HepG2 (cell line): ENCODE results near the gene ZNF25. TPM values are rescaled to one million over a fixed set of nuclear protein-coding genes. Genes with fewer than 3 reads are reported as not detected.
A peak's percentile ranks its signal among the peaks of the same experiment; 100 is the strongest.

Experiments used
- DMAP1 ChIP-seq: IDR thresholded peaks from 2 replicates; pipeline ENCODE4 v1.6.1; 2016
- FOXO4 ChIP-seq: sonication (generic); formaldehyde crosslinking; conservative IDR thresholded peaks from 2 replicates; pipeline ENCODE4 v1.8.1; 2023; ENCODE audit warnings: missing genetic modification reagents
- PBX3 ChIP-seq: sonication (generic); formaldehyde crosslinking; IDR thresholded peaks from 2 replicates; pipeline ENCODE4 v1.8.1; 2023; ENCODE audit warnings: missing genetic modification reagents, inconsistent platforms, borderline replicate concordance
- SALL2 ChIP-seq: sonication (generic); formaldehyde crosslinking; IDR thresholded peaks from 2 replicates; pipeline ENCODE4 v1.8.1; 2023; ENCODE audit warnings: mild to moderate bottlenecking, missing genetic modification reagents, inconsistent platforms
- SOX13 ChIP-seq, 3 experiments: fragments of 450-650 bp in 1 of 3; sonication (generic) in 1 of 3; formaldehyde crosslinking in 1 of 3; IDR thresholded peaks in 2 of 3; conservative IDR thresholded peaks in 1 of 3; 2 replicates each; pipeline versions ENCODE4 v1.5.0 to v1.6.1; 2016 to 2020; ENCODE audit warnings: antibody characterized with exemption in 1 of 3, mild to moderate bottlenecking in 1 of 3, missing compliant biosample characterization in 1 of 3, missing genetic modification reagents in 1 of 3, moderate library complexity in 1 of 3
- SP140L ChIP-seq: sonication (generic); formaldehyde crosslinking; IDR thresholded peaks from 2 replicates; pipeline ENCODE4 v1.4.0; 2020; ENCODE audit warnings: missing genetic modification reagents, borderline replicate concordance
- SSRP1 ChIP-seq: IDR thresholded peaks from 2 replicates; pipeline ENCODE4 v1.6.1; 2016; ENCODE audit warnings: control low read depth
- TARDBP ChIP-seq: sonication (generic); formaldehyde crosslinking; IDR thresholded peaks from 2 replicates; pipeline ENCODE4 v1.8.0; 2022; ENCODE audit warnings: mild to moderate bottlenecking, missing genetic modification reagents
- ZBTB10 ChIP-seq: sonication (generic); formaldehyde crosslinking; IDR thresholded peaks from 2 replicates; pipeline ENCODE4 v1.4.0; 2020; ENCODE audit warnings: missing genetic modification reagents, borderline replicate concordance
- ZBTB44 ChIP-seq: sonication (generic); formaldehyde crosslinking; IDR thresholded peaks from 2 replicates; pipeline ENCODE4 v1.4.0; 2020; ENCODE audit warnings: missing genetic modification reagents
- ZFP37 ChIP-seq: sonication (generic); formaldehyde crosslinking; IDR thresholded peaks from 2 replicates; pipeline ENCODE4 v1.4.0; 2020; ENCODE audit warnings: missing genetic modification reagents, borderline replicate concordance
- ZNF251 ChIP-seq: sonication (generic); formaldehyde crosslinking; IDR thresholded peaks from 2 replicates; pipeline ENCODE4 v1.9.0; 2021; ENCODE audit warnings: mild to moderate bottlenecking, missing genetic modification reagents
- ZNF264 ChIP-seq: sonication (generic); formaldehyde crosslinking; IDR thresholded peaks from 2 replicates; pipeline ENCODE4 v1.4.0; 2020; ENCODE audit warnings: missing genetic modification reagents
- ZNF609 ChIP-seq: sonication (generic); formaldehyde crosslinking; IDR thresholded peaks from 2 replicates; pipeline ENCODE4 v1.4.0; 2020; ENCODE audit warnings: mild to moderate bottlenecking, missing genetic modification reagents, borderline replicate concordance
- polyA plus RNA-seq, 8 experiments: library from polyadenylated mRNA; depleted of rRNA in 3 of 8; stranded (reverse) in 7 of 8; unstranded in 1 of 8; fragments of >200 nt; fragmentation: Illumina TruSeq in 4 of 8; extraction: Trizol in 4 of 8; gene quantifications; 2 replicates each; pipeline versions ENCODE4 v1.2.1 to v1.2.3, GENCODE V29; 2011 to 2016; ENCODE audit warnings: low read depth in 4 of 8, missing spikeins in 1 of 8, mixed read lengths in 1 of 8; ENCODE audit not compliant: insufficient read depth in 1 of 8
- total RNA-seq, 5 experiments: library from RNA; depleted of rRNA; stranded (reverse); fragments of >200 nt; fragmentation: Illumina TruSeq; extraction: Trizol; gene quantifications; 2 replicates each; pipeline ENCODE4 v1.2.3, GENCODE V29; 2016; ENCODE audit warnings: low read depth in 1 of 5

ZNF25 gene
- total and polyA plus RNA-seq, 2 of the 13 experiments (the other 11 are each of a cell fraction or from before 2014, with no cell fraction given): 1.4 to 1.5 TPM

- TF ChIP-seq SSRP1 (CRISPR knock-in tag) (no peak), ZFP37 (CRISPR knock-in tag) (0 out of 2 replicates have a peak, but pooled peaks have one; percentile 42), ZBTB10 (CRISPR knock-in tag) (peak; percentile 39; the same call in 1 of the 2 replicates), ZNF264 (CRISPR knock-in tag) (no peak), FOXO4 (CRISPR knock-in tag) (no peak), TARDBP (CRISPR knock-in tag) (peak; percentile 58; the same call in 1 of the 2 replicates), SALL2 (CRISPR knock-in tag) (peak; percentile 57; the same call in 1 of the 2 replicates), SP140L (CRISPR knock-in tag) (no peak), ZBTB44 (CRISPR knock-in tag) (0 out of 2 replicates have a peak, but pooled peaks have one; percentile 19), ZNF251 (no peak), PBX3 (CRISPR knock-in tag) (0 out of 2 replicates have a peak, but pooled peaks have one; percentile 8), DMAP1 (CRISPR knock-in tag) (peak; percentile 69), ZNF609 (peak; percentile 42; the same call in 1 of the 2 replicates), SOX13 (IDR thresholded peaks at IDR 0.05) (no peak), SOX13 (CRISPR knock-in tag; conservative IDR thresholded peaks at IDR 0.05 in 1 of 2, IDR thresholded peaks at IDR 0.05 in 1 of 2) (peak in 1 of 2 experiments; percentile 33; a peak in 1 of 4 replicates)
Observed at GRCh38 chr10:37976091-37976879, at the start of gene ZNF25 (continued).
